Measurements from ENCODE around the gene ZSWIM6.

ZSWIM6 gene

GRCh38 chr5:61348447-61348846, 16.4 kb downstream of the ZSWIM6 start:
- H3K4me3 ChIP-seq (ENCODE audit: low read length) = no peak overlapping the region
- no peak for DNase-seq (ENCODE audit: low read depth)
- no peak for TF ChIP-seq CTCF (IDR thresholded peaks at IDR 0.05; ENCODE audit: insufficient read depth, low read depth, low read length, missing control alignments)

- DNase-seq (ENCODE audit: low read depth) = no peak
- H3K4me3 ChIP-seq (ENCODE audit: low read length) = no peak overlapping the region
- TF ChIP-seq CTCF (IDR thresholded peaks at IDR 0.05; ENCODE audit: insufficient read depth, low read depth, low read length, missing control alignments) = no peak
Measured at GRCh38 chr5:61349935-61350334, 17.9 kb downstream of the ZSWIM6 start.

- DNase-seq (ENCODE audit: low read depth) = no peak
- no peak overlapping the region for H3K4me3 ChIP-seq (ENCODE audit: low read length)
- TF ChIP-seq CTCF (IDR thresholded peaks at IDR 0.05; ENCODE audit: insufficient read depth, low read depth, low read length, missing control alignments) = no peak
Measured at GRCh38 chr5:61350535-61350934, 18.5 kb downstream of the ZSWIM6 start.

- H3K4me3 ChIP-seq (ENCODE audit: low read length) = no peak overlapping the region
- DNase-seq (ENCODE audit: low read depth) = no peak
- TF ChIP-seq CTCF (IDR thresholded peaks at IDR 0.05; ENCODE audit: insufficient read depth, low read depth, low read length, missing control alignments) = no peak
Measured at GRCh38 chr5:61351733-61352132, 19.7 kb downstream of the ZSWIM6 start.

GRCh38 chr5:61352180-61352579, 20.1 kb downstream of the ZSWIM6 start:
- H3K4me3 ChIP-seq (ENCODE audit: low read length) = no peak overlapping the region
- no peak for TF ChIP-seq CTCF (IDR thresholded peaks at IDR 0.05; ENCODE audit: insufficient read depth, low read depth, low read length, missing control alignments)

GRCh38 chr5:61352612-61353156, 20.6 kb downstream of the ZSWIM6 start:
- DNase-seq (ENCODE audit: low read depth) = no peak
- no peak overlapping the region for H3K4me3 ChIP-seq (ENCODE audit: low read length)
- no peak for TF ChIP-seq CTCF (IDR thresholded peaks at IDR 0.05; ENCODE audit: insufficient read depth, low read depth, low read length, missing control alignments)

More at GRCh38 chr5:61352180-61352579, 20.1 kb downstream of the ZSWIM6 start:
- DNase-seq (ENCODE audit: low read depth) = no peak

- DNase-seq (ENCODE audit: low read depth) = no peak
Measured at GRCh38 chr5:61353293-61353692, 21.2 kb downstream of the ZSWIM6 start.

More at GRCh38 chr5:61353293-61353692, 21.2 kb downstream of the ZSWIM6 start:
- no peak for TF ChIP-seq CTCF (IDR thresholded peaks at IDR 0.05; ENCODE audit: insufficient read depth, low read depth, low read length, missing control alignments)
- H3K4me3 ChIP-seq (ENCODE audit: low read length) = no peak overlapping the region
